Prostate gland (tissue), 2 donors: Measurements from ENCODE around the gene PYCR2.

Source experiments
- CTCF ChIP-seq, 4 experiments: fragments of 200-600 bp in 2 of 4; fragments of 450-650 bp in 2 of 4; sonication (generic) in 2 of 4; IDR thresholded peaks; 1 replicate in 3 of 4; 2 replicates in 1 of 4; pipeline ENCODE4 v1.5.1; 2016 to 2019; ENCODE audit warnings: antibody characterized with exemption in 4 of 4, mild to moderate bottlenecking in 2 of 4, moderate library complexity in 2 of 4
- POLR2A ChIP-seq: fragments of 450-650 bp; IDR thresholded peaks from one replicate; pipeline ENCODE4 v1.6.1; 2016; ENCODE audit warnings: antibody characterized with exemption, mild to moderate bottlenecking
- POLR2AphosphoS5 ChIP-seq: sonication (generic); formaldehyde crosslinking; IDR thresholded peaks from one replicate; pipeline ENCODE4 v1.6.1; 2017; ENCODE audit warnings: antibody characterized with exemption

GRCh38 chr1:225899044-225899925, 24.8 kb downstream of the PYCR2 start:
- TF ChIP-seq CTCF (IDR thresholded peaks at IDR 0.05) (no peak), POLR2AphosphoS5 (no peak), POLR2A (no peak)
